Bladder microvascular endothelial cell (primary cell): ENCODE results near the gene PAPSS1. TPM values are rescaled to one million over a fixed set of nuclear protein-coding genes. Genes with fewer than 3 reads are reported as not detected.

ENCODE experiments used
- total RNA-seq: library from RNA; depleted of rRNA; stranded (reverse); fragments of >200 nt; gene quantifications from 2 replicates; pipeline ENCODE4 v1.2.3, GENCODE V29; 2014

PAPSS1 gene
- total RNA-seq, result 46.4 and 48.2 TPM in 2 replicates

GRCh38 chr4:107719922-107720722, at the start of gene PAPSS1:
PAPSS1 (minus strand) TSS chr4:107720234; CDS start chr4:107720179, 55 bp downstream.

Other genes with a start within 250 kb of the PAPSS1 start
- 22.2 and 80.5 TPM in 2 replicates for gene SGMS2, start 104.7 kb upstream of the PAPSS1 start, total RNA-seq
- gene CYP2U1, start 211.3 kb upstream of the PAPSS1 start, total RNA-seq, result 3.4 and 7.4 TPM in 2 replicates